HG03354 (cell line): ENCODE data around the gene F10.

ENCODE experiments used
- ATAC-seq: cut with Tn5 transposase; IDR thresholded peaks from one replicate; pipeline ENCODE4 v1.9.1; 2021; ENCODE audit warnings: mild to moderate bottlenecking; ENCODE audit not compliant: unreplicated experiment, poor library complexity, severe bottlenecking

F10 gene

DNA sequence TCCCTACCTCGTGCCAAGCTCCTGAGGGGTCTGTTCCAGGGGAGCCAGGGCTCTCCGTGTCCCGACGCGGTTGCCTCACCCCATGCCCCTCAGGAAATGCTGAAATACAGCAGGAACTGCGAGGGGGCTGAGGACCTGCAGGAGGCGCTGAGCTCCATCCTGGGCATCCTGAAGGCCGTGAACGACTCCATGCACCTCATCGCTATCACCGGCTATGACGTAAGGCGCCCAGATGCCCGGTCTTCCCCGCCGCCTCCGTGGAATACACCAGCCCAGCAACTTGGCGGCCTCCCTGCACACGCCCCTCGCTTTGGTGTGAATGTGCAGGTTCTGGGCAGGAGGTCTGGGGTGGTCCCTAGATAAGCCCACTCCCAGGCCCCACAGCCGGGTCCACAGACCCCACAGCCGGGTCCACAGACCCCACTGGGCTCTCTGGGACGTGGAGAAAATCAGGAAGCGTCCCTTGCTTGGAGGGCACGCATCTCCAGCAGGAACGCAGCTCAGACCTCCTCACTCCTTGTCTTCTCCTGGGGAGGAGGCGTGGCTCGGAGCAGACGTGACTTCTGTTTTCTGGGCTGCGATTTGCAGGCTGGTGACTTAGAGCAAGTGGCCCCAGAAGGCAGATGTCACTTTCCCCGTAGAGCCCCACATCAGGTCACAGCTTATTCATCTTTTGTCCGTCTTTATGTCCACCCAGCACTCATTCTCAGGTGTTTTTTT, 36.4 kb upstream of the F10 start:
- no peak for ATAC-seq

DNA sequence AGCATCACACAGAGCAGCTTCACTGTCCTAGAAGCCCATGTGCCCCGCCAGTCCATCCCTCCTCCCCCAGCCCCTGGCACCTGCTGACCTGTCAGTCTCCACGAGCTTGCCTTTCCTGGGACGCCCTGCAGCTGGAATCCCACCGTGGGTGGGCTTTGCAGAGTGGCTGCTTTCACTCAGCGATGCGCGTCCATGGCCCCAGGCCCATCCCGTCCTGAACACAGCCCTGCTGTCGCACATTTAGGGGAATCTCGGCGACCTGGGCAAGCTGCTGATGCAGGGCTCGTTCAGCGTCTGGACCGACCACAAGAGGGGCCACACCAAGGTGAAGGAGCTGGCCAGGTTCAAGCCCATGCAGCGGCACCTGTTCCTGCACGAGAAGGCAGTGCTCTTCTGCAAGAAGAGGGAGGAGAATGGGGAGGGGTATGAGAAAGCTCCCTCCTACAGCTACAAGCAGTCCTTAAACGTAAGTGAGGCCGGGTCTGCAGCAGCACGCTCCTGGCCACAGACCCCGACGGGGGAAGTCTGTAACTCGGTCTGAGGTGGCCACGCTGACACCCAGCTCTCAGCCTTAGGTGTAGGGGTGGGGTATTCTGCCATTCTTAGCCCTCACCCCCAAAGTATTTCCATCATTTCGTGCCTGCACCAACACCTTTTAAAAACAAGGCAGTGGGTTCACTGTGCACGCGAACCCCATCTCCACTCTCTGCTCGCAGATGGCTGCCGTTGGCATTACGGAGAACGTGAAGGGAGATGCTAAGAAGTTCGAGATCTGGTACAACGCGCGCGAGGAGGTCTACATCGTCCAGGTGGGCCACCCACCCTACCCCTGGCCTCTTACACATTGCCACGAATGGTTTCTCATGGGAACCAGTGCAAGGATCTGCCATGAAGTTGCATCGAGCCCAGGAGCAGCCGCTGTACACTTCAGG, 35.3 kb upstream of the F10 start:
- ATAC-seq, result no peak

DNA sequence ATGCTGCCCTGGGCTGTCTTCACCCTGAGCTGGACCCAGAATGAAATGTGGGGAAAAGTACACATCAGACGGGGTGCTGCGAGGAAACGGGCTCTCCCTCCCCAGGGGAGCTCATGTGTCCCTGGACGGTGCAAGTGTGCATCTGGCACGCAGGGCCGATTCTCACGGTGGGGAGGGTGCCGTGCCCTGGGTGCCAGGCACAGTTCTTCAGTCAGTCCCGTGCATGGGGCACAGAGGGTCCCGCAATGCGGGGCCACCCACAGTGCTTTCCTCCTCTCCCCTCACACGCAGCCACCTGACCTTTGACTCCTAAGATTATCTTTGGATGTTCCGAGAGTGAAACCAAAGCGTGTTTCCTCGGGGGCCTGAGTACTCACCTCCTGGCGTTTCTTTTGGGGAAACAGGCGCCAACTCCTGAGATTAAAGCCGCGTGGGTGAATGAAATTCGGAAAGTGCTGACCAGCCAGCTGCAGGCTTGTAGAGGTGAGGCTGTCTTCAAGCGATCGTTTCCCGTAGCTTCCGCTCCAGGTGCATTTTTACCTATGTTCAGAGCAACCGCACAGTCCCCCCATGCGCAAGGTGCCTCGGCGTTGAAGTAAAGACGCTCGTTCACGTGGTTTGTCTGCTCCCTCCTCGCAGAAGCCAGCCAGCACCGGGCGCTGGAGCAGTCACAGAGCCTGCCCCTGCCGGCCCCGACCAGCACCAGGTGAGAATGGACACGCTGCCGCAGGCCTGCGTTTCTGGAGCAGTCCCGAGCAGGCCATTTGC, 34.5 kb upstream of the F10 start:
- no peak for ATAC-seq

DNA sequence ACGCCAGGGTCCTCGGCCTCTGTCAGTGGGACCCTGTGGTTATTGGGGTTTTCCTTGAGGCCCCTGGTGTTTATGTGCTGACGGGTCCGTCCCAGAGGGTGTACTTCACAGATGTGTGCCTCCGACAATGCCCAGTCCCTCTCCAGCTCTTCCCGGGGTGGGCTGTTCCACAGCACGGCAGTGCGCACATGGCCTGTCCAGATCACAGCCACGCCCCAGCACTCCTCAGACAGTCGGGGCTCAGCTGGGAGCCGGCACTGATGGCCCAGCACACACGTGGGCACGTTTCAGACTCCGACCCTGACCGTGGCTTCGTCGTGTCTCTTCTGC, 33.9 kb upstream of the F10 start:
- ATAC-seq, result no peak

DNA sequence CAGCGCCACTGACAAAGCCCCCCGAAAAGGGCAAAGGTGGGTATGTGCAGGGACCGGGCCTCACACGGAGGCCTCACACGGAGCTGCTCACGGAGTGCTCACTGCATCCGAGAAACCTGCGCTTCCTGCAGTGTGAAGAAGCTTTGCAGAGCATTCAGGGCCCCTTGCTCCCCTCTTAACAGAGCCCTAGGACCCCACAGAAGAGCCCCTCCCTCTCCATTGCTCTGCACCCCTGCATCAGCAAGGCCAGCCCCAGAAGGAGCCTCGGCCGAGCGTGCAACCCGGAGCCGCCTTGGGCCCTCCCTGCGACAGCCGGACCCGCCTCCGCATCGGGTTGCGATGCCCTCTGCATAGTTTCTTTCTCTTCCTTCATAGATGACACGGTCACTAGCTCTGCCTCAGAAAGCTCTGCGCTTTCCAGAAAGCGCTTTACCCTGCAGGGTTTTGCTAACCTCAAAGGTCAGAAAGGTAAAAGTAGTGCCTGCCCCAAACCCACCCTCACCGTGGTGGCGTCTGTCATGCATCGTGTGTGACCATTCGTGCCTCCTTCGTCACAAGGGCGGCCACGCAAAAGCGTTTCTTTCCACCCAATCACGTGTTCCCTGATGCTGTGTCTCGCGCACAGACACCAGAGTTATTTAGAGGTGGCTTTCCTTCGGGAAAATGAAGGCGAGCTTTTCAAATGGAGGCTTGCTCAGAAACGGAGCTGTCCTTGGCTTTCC, 32.7 kb upstream of the F10 start:
- ATAC-seq, result no peak

DNA sequence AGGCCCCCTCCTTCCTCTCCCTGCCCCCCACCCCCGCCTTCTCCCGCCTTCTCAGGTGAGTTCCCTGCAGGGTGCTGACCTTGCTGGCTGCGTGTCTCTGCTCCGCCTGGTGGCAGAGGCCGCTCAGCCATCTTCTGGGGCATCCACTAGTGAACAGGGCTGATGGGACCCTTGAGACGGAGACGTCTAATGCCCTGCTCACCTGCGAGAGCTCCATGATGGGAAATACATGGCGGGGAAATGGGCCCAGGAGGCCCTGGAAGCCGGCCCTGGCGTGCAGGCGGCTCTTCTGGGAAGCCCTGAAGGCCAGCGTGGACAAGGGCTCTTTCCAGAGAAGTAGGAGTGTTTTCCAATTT, 32.2 kb upstream of the F10 start:
- ATAC-seq, result no peak

DNA sequence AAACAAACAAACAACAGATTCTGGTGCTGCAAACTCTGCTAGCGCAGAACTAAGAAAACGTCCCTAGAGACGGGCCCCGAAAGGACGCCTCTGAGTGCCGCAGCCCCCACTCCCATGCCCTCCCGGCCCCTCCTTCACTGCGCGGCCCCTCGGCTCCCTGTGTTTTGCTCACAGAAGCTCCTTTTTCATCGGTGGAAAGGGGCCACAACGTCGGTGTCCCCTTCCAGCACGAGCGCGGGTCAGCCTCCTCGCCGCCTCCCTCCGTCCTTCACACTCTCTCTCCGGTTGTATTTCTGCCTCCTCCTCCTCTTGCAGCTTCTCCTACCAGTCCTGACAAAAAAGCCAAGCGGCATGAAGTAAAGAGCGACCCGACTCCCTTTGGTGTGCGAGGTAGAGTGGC, 31.8 kb upstream of the F10 start:
- no peak for ATAC-seq

DNA sequence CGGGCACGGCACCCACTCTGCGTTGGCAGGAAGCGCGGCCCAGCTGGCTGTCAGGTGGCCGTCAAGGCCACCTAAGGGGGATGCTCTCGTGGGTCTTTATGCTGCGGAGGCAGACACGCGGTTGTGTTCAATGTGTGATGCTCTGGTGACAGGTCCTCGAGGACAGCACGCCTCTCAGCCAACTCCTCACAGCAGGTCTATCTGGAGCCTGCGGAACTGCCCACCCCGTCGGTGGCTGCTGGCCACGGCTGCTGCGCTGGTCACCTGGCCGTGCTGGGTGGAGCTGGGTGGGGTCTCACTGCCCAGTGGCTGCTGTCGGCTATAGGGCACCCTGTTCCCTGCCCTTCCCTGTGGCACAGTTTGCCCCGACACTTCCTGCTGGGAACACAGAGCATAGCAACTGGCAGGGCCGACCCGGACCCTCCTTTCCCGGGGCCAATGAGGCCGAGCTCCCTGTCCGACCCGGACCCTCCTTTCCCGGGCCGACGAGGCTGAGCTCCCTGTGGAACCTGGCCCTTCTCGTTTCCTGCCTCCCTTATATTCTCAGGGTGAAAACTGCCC, 31.3 kb upstream of the F10 start:
- no peak for ATAC-seq

DNA sequence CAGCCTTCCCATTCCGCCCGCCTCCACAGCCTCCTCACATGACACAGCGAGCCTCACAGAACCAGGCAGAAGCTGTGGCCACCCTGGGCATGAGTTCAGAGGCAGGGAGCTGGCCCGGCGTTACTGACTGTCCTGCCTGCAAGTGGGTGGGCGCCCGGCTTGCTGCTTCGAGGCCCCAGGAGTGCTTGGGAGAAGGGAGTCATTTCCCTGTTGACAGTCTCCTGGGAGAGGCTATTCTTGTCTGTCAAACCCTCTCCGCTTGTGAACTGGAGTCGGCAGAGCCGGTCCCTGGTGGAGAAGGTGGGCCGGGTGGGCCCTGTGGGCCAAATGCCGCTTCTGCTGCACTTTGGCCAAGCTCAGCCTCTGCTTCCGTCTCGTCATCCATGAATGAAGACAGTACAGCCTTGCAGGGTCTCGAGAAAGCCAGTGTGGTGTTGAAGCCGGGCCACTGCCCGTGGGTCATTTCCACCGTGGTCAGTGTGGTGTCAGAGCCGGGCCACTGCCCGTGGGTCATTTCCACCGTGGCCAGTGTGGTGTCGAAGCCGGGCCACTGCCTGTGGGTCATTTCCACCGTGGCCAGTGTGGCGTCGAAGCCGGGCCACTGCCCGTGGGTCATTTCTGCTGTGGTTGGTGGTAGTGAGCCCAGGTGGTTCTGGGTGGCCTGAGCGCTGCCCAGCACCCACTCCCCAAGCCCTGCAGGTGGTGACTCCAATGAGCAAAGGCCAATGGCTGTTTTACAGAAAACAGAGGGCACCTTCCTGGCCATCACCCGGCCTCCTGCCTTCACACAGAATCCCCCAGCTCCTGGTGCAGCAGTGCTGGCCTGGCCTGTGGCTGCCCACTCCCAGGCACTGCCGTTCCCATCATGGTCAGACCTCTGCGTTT, 30.5 kb upstream of the F10 start:
- ATAC-seq, result no peak

DNA sequence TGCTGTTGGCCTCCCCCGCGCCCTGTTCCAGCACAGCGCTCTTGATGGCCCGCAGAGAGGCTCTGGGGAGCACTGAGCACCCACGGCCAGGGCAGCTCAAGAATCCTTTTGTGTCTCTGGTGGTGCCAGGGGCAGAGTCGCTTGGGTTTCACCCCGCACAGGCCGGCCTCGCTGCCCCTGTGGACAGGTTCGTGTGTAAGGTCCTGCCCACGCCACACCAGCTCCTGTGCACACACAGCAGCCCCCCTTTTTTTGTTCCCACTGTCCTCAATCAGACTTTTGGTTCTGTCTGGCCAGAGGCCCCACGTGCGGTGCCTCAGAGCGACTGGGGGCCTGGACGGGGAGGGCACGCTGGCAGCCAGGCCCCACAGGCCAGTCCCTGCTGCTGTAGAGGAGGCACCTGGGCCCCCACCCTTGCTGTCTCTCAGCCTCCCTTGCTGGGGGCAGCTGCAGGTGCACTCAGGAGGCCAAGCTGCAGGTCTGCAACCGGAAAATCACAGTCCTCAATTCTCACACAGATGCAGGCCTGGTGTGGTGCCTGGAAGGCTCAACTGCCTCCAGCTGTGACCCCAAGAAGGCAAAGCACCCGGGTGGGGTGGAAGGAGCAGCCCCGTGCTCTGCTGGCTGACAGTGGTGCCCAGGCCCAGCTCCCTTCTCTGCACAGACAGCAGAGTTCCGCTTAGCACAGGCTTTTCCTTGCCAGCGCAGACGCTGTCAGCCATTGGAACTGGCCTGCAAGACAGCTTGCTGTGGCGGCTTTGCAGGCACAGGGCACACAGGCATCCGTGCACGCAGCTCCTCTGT, 29.6 kb upstream of the F10 start:
- no peak for ATAC-seq

DNA sequence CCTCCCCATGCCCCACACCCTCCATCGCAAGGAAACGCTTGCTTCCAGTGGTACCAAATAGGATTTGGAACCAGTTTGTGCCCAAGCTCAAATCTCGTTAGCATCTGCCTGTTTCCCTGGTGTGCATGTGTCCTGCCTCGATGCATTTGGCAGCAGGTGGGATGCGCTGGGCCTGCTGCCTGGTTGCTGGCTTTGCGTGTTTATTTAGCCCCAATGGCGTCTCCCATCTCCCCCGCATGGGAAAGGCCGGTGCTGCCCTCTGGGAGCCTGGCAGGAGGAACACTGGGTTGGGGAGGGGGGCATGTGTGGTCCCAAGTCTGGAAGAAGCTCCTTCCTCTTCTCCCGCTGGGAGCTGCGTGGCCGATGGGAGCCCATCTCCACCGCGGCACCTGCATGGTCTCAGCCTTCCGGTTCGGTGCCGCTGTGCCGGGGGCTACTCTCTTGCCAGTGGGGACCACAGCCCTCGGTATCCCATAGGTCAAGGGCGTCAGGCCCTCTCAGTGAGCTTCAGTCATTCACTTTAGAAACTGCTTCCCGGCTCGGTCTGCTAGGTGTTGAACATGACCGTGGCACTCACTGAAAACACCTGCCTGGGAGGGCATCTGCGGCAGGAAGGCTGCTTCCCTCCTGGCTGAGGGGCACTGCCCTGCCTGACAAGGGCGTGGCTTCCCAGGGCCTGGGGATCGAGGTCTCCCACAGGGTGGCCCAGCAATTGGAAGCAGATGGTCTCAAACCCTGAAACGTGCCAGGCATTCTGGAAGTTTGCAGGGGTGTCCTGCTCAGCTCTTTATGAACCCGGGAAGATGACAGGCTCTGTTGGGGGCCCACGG, 28.8 kb upstream of the F10 start:
- ATAC-seq, result no peak

DNA sequence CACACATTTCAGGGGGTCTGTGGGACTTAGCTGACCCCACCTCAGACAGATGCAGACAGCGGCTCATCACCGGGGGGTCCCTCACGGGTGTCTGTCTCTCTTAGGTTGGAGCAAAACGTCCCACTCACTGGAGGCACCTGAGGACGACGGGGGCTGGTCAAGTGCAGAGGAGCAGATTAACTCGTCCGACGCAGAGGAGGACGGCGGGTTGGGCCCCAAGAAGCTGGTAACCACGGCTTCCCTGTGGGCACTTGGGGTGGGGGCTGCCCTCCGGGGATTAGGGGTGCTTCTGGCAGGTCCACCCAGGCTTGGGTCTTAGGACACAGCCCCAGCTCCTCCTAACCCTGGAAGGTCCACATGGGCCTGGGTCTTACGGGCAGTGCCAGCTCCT, 28.2 kb upstream of the F10 start:
- no peak for ATAC-seq

DNA sequence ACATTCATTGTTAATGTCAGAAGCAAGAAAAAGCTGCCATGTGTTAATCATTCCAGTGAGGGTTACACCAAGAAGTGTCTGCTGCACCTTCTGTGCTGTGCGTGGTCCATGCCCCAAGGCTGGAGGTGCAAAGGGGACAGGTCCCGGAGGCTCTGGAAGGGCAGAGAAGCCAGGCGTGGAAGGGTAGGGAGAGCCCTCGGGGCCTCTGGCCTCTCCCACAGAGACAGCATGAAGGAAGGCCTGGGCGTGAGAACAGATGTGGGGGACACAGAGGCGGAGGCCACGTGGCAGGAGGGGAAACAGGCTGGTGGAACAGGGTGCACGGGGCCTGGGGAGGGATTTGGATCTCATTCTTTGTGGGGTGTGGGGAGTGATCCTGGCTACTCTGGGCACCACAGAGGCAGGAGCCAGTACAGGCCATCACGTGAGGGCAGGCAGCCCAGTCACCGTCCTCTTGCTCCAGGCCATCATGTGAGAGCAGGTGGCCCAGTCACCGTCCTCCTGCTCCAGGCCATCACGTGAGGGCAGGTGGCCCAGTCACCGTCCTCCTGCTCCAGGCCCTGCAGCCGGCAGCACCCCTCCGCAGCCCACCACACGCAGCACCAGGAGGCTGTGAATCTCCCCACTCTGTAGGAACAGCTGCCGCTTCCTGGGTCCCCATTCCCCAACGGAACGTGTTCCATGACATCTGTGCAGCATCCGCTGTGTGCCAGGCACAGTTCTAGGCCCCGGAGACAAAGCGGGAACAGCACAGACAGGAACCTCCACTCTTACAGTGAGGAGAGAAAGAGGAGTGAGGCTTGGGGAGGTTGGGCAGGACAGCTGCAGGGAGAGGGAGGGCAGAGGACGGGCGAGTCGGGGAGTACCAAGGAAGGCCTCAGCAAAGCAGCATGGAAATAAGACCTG, 27.2 kb upstream of the F10 start:
- no peak for ATAC-seq

DNA sequence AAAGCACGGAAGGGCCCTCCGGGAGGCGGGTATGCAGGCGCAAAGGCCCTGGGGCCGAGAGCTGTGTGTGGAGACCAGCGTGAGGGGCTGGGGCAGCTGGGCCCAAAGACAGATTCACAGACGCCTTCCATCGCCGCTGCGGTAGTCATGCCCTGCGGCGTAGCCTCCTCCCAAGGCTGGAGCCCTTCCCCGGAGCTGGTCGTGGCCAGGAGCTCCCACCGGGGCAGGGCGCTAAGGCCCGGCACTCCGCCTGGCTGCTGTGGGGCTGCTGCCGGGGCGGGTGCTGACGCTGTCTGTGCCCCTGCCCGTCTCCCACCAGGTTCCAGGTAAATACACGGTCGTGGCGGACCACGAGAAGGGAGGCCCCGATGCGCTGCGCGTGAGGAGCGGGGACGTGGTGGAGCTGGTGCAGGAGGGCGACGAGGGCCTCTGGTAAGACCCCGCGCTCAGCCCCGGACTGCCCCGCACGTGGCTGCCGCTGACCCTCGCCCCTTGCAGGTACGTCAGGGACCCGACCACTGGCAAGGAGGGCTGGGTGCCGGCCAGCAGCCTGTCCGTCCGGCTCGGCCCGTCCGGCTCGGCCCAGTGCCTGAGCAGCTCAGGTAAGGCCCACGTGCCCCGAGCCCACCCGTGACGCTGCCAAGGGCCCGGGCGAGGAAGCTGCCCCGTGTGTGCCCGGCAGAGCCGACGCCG, 26.4 kb upstream of the F10 start:
- no peak for ATAC-seq

DNA sequence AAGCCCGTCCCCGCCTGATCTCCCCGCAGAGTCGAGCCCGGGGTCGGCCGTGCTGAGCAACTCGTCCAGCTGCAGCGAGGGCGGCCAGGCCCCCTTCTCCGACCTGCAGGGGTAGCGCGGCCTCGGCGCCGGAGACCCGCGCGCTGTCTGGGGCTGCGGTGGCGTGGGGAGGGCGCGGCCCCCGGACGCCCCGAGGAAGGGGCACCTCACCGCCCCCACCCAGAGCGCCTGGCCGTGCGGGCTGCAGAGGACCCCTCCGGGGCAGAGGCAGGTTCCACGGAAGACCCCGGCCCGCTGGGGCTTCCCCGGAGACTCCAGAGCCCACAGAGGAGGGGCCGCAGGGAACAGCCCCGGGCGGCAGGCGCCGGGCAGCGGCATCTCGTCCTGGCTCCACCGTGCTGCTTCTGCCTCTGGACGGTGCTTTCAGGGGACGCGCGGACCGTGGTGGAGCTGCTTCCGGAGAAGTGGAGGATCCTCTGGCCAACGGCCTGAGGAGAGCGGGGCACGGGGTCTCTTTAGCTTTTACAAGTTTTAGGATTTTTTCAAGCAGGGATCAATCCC, 25.8 kb upstream of the F10 start:
- ATAC-seq, result no peak
